ENCODE data around the gene MICALL2. TPM values are rescaled to one million over a fixed set of nuclear protein-coding genes. Genes with fewer than 3 reads are reported as not detected.

Gene MICALL2
- total and polyA plus RNA-seq, 2 donors from 2014 or later = 16.6 to 53.4 TPM

- FAIRE-seq (no peak), DNase-seq (peak; percentile 67 to 92 (median 89))
- H3K36me3 ChIP-seq (ENCODE audit: control insufficient read depth in 2 of 3, insufficient read depth in 3 of 3, low read length in 3 of 3) = no peaks in the 10 kb centered on the region
- no peak overlapping the region for H3K9ac ChIP-seq (ENCODE audit: low read length in 3 of 3)
- H3K27ac ChIP-seq (ENCODE audit: low read depth in 2 of 2, low read length in 2 of 2) = no peak overlapping the region
- TF ChIP-seq, protein P1, sequence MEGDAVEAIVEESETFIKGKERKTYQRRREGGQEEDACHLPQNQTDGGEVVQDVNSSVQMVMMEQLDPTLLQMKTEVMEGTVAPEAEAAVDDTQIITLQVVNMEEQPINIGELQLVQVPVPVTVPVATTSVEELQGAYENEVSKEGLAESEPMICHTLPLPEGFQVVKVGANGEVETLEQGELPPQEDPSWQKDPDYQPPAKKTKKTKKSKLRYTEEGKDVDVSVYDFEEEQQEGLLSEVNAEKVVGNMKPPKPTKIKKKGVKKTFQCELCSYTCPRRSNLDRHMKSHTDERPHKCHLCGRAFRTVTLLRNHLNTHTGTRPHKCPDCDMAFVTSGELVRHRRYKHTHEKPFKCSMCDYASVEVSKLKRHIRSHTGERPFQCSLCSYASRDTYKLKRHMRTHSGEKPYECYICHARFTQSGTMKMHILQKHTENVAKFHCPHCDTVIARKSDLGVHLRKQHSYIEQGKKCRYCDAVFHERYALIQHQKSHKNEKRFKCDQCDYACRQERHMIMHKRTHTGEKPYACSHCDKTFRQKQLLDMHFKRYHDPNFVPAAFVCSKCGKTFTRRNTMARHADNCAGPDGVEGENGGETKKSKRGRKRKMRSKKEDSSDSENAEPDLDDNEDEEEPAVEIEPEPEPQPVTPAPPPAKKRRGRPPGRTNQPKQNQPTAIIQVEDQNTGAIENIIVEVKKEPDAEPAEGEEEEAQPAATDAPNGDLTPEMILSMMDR (IDR thresholded peaks at IDR 0.05; ENCODE audit: borderline replicate concordance, extremely low read depth, insufficient read depth) = no peak
- no peaks in the 10 kb centered on the region for H3K4me1 ChIP-seq (ENCODE audit: control insufficient read depth in 2 of 3, insufficient read depth in 2 of 3, low read depth in 1 of 3, low read length in 3 of 3)
- peaks cover 0 to 8% (median 0%) of the 10 kb centered on the region in 3 donors for H3K9me3 ChIP-seq (ENCODE audit: control insufficient read depth in 2 of 3, insufficient read depth in 1 of 3, low read length in 3 of 3)
- no peak overlapping the region for H3K4me3 ChIP-seq (ENCODE audit: low read length in 3 of 3)
- intact Hi-C loops (cut with DNase I) = no loop called here
- peaks cover 11% of the 10 kb centered on the region for H3K27me3 ChIP-seq (ENCODE audit: control insufficient read depth, insufficient read depth, low read length)
Observed at GRCh38 chr7:1403638-1404459, 55.4 kb downstream of the MICALL2 start.

- FAIRE-seq = no peak
- peaks cover 0 to 8% (median 0%) of the 10 kb centered on the region in 3 donors for H3K9me3 ChIP-seq (ENCODE audit: control insufficient read depth in 2 of 3, insufficient read depth in 1 of 3, low read length in 3 of 3)
- H3K4me1 ChIP-seq (ENCODE audit: control insufficient read depth in 2 of 3, insufficient read depth in 2 of 3, low read depth in 1 of 3, low read length in 3 of 3) = no peaks in the 10 kb centered on the region
Observed at GRCh38 chr7:1402791-1403637, 56.3 kb downstream of the MICALL2 start.

GRCh38 chr7:1402110-1402790 is 57.0 kb downstream of the MICALL2 start:
- DNase-seq (peak in 1 of 5 donors; percentile 52), FAIRE-seq (no peak)
- intact Hi-C loops (cut with DNase I) = no loop called here
- H3K4me3 ChIP-seq (ENCODE audit: low read length in 3 of 3) = no peak overlapping the region
- H3K36me3 ChIP-seq (ENCODE audit: control insufficient read depth in 2 of 3, insufficient read depth in 3 of 3, low read length in 3 of 3) = no peaks in the 10 kb centered on the region
- peaks cover 0 to 8% (median 3%) of the 10 kb centered on the region in 3 donors for H3K9me3 ChIP-seq (ENCODE audit: control insufficient read depth in 2 of 3, insufficient read depth in 1 of 3, low read length in 3 of 3)
- no peak overlapping the region for H3K9ac ChIP-seq (ENCODE audit: low read length in 3 of 3)
- H3K27me3 ChIP-seq (ENCODE audit: control insufficient read depth, insufficient read depth, low read length) = peaks cover 7% of the 10 kb centered on the region
- TF ChIP-seq, protein P1 (IDR thresholded peaks at IDR 0.05; ENCODE audit: borderline replicate concordance, extremely low read depth, insufficient read depth) = no peak
- H3K27ac ChIP-seq (ENCODE audit: low read depth in 2 of 2, low read length in 2 of 2) = no peak overlapping the region
- H3K4me1 ChIP-seq (ENCODE audit: control insufficient read depth in 2 of 3, insufficient read depth in 2 of 3, low read depth in 1 of 3, low read length in 3 of 3) = no peaks in the 10 kb centered on the region

More at GRCh38 chr7:1402791-1403637, 56.3 kb downstream of the MICALL2 start:
- intact Hi-C loops (cut with DNase I) = no loop called here
- Histone ChIP-seq H3K9ac (ENCODE audit: low read length in 3 of 3) (no peak overlapping the region), H3K36me3 (ENCODE audit: control insufficient read depth in 2 of 3, insufficient read depth in 3 of 3, low read length in 3 of 3) (no peaks in the 10 kb centered on the region), H3K4me3 (ENCODE audit: low read length in 3 of 3) (no peak overlapping the region), H3K27ac (ENCODE audit: low read depth in 2 of 2, low read length in 2 of 2) (no peak overlapping the region), H3K27me3 (ENCODE audit: control insufficient read depth, insufficient read depth, low read length) (peaks cover 7% of the 10 kb centered on the region)
- TF ChIP-seq, protein P1 (IDR thresholded peaks at IDR 0.05; ENCODE audit: borderline replicate concordance, extremely low read depth, insufficient read depth) = no peak
- DNase-seq = peak in 1 of 5 donors; percentile 65
